Activated CD4-positive, alpha-beta memory T cell treated with anti-CD3 and anti-CD28 coated beads for 36 hours (primary cell): ENCODE measurements around the gene WFS1. TPM values are rescaled to one million over a fixed set of nuclear protein-coding genes. Genes with fewer than 3 reads are reported as not detected.

ENCODE experiments used
- CTCF ChIA-PET: fragments of 350-600 bp; sonication (Branson Sonifier 250); formaldehyde crosslinking; loops from one replicate; lab custom pipeline; 2021; ENCODE audit warnings: antibody characterized with exemption, inconsistent platforms; lab: Charles Lee
- POLR2A ChIA-PET: fragments of 350-600 bp; sonication (Branson Sonifier 250); formaldehyde crosslinking; loops from one replicate; lab custom pipeline; 2021; ENCODE audit warnings: antibody characterized with exemption; lab: Charles Lee
- DNase-seq: peaks from one replicate; pipeline ENCODE4 v3.0.0-alpha.2; 2020
- H3K27ac Mint-ChIP-seq: one replicate; pipeline ENCODE4 v1.8.0; 2021; ENCODE audit warnings: mixed read lengths
- H3K27me3 Mint-ChIP-seq: one replicate; pipeline ENCODE4 v1.8.0; 2021; ENCODE audit warnings: mixed read lengths
- H3K36me3 Mint-ChIP-seq: one replicate; pipeline ENCODE4 v1.8.0; 2021; ENCODE audit warnings: mixed read lengths
- H3K4me1 Mint-ChIP-seq: one replicate; pipeline ENCODE4 v1.8.0; 2021; ENCODE audit warnings: low read depth, mixed read lengths
- H3K4me3 Mint-ChIP-seq: one replicate; pipeline ENCODE4 v1.8.0; 2021; ENCODE audit warnings: mild to moderate bottlenecking, mixed read lengths
- H3K9me3 Mint-ChIP-seq: one replicate; pipeline ENCODE4 v1.8.0; 2021; ENCODE audit warnings: mixed read lengths
- intact Hi-C: fragments of 100-400 bp; cut with micrococcal nuclease; formaldehyde crosslinking; loops from one replicate; pipeline ENCODE4 v1.15.1; 2023
- total RNA-seq, 2 experiments: library from RNA; stranded (reverse); gene quantifications; one replicate each; pipeline ENCODE4 v1.2.3, GENCODE V29; 2021

WFS1 gene
- total RNA-seq, 2 experiments from 2014 or later, result 4.6 to 5.3 TPM

DNA sequence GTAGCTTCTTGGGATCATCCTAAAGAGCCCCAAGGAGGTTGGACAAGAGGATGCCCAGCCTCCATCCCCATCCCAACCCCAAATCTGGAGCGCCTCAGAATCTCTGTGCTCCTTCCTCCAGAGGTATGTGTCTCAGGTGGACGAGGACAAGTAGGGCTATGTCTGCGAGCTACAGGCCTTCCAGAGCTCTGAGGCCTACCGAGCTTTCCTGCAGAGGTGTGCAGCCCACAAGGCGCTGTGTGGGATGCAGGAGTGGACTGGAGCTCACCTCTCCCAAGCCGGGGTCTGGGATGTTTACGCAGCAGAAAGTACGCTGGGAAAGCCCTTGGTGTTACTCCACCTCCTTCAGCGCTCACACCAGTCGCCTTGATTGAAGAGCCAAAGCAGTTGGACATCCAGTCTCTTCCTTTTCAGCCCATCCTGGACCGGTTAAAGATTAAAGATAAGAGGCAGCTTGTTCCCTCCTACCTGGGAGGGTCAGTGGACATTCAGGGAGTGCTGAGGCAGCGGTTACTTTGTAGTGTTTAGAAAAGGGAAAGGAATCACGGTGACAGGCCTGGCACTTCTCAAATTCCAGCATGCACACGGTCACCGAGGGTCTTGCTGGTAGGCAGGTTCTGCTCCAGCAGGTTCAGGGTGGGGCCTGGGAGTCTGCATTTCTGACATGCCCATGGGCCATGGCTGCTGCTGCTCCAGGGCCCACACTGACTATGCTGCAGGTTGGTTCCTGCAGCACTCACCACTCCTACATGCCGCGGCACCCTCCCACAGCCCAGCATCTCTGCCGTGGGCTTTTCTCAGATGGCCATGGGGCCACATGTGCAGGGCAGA, 39.8 kb upstream of the WFS1 start:
- ChIA-PET CTCF (interaction anchor here (0.8 kb wide), 1 partner anchor 21 kb away, joined by 3 read pairs; no protein-coding TSS in a partner anchor), POLR2A (no interaction called here)
- no peaks in the 10 kb centered on the region for H3K4me1 Mint-ChIP-seq
- H3K27me3 Mint-ChIP-seq, result peaks cover 7% of the 10 kb centered on the region
- H3K4me3 Mint-ChIP-seq, result no peak overlapping the region
- H3K27ac Mint-ChIP-seq, result no peak overlapping the region
- no peaks in the 10 kb centered on the region for H3K9me3 Mint-ChIP-seq
- intact Hi-C loops, result no loop called here
- no peak for DNase-seq
- no peaks in the 10 kb centered on the region for H3K36me3 Mint-ChIP-seq

DNA sequence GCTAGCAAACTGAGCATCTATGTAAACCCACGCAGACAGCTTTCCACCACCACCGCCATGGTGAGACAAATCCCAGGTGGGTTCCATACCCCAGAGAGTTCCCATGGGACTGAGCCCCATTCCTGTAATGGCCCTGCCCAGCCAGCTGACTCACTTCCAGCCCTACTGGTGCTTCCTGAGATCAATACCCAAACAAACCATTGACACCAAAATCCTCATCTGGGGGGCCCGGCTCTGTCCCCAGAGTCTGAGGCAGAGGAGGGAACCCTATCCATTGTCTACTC, 39.2 kb upstream of the WFS1 start:
- no peaks in the 10 kb centered on the region for H3K4me1 Mint-ChIP-seq
- CTCF ChIA-PET, result interaction anchor here (0.8 kb wide), 1 partner anchor 20 kb away, joined by 3 read pairs; no protein-coding TSS in a partner anchor
- H3K9me3 Mint-ChIP-seq, result no peaks in the 10 kb centered on the region
- no peak for DNase-seq
- no peak overlapping the region for H3K27ac Mint-ChIP-seq
- H3K27me3 Mint-ChIP-seq, result peaks cover 5% of the 10 kb centered on the region
- POLR2A ChIA-PET, result no interaction called here
- no peaks in the 10 kb centered on the region for H3K36me3 Mint-ChIP-seq
- intact Hi-C loops, result no loop called here
- H3K4me3 Mint-ChIP-seq, result no peak overlapping the region

DNA sequence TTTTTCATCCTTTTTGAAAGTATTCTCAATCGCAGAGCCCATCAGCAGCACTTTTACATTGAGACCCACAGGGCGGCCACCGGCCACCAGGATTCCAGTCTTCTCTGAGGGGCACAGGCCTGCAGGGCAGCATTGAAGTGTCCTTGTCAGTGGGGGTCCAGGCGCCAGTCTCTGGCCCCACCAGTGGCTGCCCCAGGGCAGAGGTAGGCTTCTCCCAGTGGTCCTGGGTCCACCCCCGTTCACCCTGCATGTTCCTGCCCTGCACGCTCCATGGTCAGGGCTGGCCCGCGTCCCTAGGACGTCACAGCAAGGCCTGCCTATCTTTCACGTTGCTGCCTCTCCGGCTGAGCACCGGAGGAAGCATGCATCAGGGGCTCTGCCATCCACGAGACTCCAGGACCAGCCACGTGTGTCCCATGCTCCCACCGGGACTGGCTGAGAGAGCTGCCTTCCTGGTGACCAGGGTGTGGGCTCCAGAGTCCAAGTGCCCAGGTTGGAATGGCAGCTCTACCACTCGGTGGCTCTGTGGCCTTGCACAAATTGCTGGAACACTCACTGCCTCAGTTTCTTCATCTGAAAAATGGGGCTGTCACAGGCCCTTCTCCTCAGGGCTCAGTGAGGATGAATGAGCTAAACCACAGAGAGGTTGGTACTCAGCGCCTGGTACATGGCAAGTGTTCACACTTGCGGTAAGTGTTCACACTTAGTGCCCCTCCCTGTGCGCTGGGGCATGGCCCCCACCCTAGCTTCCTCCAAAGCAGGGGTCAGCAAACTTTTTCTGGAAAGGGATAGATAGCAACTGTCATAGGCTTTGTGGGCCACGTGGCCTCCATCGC, 38.6 kb upstream of the WFS1 start:
- Mint-ChIP-seq H3K4me3 (no peak overlapping the region), H3K9me3 (no peaks in the 10 kb centered on the region), H3K27ac (no peak overlapping the region), H3K27me3 (peaks cover 2% of the 10 kb centered on the region), H3K36me3 (no peaks in the 10 kb centered on the region), H3K4me1 (no peaks in the 10 kb centered on the region)
- no peak for DNase-seq
- ChIA-PET POLR2A (no interaction called here), CTCF (interaction anchor here (0.9 to 1.0 kb wide), 2 partner anchors 96 to 101 kb away, joined by 3 to 4 read pairs; no protein-coding TSS in a partner anchor)
- intact Hi-C loops, result no loop called here

DNA sequence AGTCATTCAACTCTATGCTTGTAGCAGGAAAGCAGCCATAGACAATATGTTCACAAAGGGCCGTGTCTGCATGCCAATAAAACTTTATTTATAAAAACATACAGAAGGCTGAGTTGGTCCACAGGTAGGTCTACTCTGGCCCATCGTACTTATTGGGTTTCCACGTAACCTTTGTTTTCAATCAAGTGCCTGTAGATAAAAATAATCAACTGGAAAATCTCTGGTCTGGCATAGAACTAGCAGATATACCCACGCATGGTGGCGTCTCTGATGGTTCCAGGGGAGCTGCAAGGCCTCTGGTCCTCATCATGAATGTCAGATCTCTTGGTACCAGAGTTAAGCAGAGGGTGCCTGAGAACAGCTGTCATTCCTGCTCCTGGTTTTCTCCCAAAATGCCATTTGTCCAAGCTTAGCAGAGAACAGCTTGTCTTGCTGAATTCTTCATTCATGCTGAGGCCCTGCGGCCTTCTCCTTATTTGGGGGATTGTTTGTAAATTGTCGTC, 37.9 kb upstream of the WFS1 start:
- Mint-ChIP-seq H3K36me3 (no peaks in the 10 kb centered on the region), H3K9me3 (no peaks in the 10 kb centered on the region), H3K27me3 (no peaks in the 10 kb centered on the region), H3K4me3 (no peak overlapping the region), H3K4me1 (no peaks in the 10 kb centered on the region), H3K27ac (no peak overlapping the region)
- CTCF ChIA-PET, result interaction anchor here (0.9 to 1.0 kb wide), 2 partner anchors 97 to 100 kb away, joined by 3 to 4 read pairs; no protein-coding TSS in a partner anchor
- intact Hi-C loops, result no loop called here
- POLR2A ChIA-PET, result no interaction called here
- no peak for DNase-seq

DNA sequence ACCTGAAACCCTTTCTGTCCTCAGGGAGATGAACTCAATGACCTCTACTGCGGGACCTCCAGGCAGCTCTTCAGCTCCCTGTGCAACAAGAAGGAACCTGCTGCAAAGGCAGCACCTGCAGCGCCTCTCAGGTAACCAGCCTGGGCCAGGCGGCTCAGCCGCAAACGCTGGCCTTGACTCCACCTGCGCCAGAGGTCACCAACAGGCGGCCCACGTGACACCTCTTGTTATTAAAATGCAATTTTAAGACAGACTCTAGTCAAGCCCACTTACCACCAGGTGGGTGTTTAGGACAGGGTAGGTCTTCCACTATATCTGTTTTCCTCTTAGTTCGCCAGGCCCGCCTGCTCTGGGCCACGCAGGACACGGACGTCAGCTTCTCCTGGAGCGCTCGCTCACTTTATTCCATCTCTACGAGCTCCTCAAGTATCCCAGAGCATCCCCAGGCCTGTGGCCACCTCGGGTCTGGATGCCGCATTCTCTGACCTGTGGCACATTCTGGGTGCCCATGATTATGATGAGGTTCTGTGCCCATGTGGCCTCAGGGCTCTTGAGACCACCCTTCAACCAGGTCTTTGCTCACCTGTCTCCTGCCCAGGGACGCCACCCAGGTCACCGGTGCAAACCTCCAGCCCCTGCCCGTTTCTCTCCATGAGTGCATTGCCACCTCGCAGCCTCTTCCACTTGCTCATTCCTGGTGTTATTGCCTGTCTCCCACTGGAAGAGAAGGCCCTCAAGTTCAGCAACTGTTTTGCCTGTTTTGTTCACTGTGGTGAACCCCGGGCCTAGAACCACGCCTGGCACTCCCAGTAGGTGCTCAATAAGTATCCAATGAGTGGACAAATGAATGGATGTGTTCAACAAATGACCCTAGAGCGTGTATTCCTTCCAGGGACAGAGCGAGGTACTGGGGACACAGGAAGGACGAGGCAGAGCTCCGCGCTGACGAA, 36.5 kb upstream of the WFS1 start:
- no peak for DNase-seq
- H3K4me3 Mint-ChIP-seq, result no peak overlapping the region
- no peak overlapping the region for H3K27ac Mint-ChIP-seq
- H3K4me1 Mint-ChIP-seq, result no peaks in the 10 kb centered on the region
- no peaks in the 10 kb centered on the region for H3K9me3 Mint-ChIP-seq
- ChIA-PET POLR2A (no interaction called here), CTCF (no interaction called here)
- no peaks in the 10 kb centered on the region for H3K27me3 Mint-ChIP-seq
- intact Hi-C loops, result no loop called here
- no peaks in the 10 kb centered on the region for H3K36me3 Mint-ChIP-seq

DNA sequence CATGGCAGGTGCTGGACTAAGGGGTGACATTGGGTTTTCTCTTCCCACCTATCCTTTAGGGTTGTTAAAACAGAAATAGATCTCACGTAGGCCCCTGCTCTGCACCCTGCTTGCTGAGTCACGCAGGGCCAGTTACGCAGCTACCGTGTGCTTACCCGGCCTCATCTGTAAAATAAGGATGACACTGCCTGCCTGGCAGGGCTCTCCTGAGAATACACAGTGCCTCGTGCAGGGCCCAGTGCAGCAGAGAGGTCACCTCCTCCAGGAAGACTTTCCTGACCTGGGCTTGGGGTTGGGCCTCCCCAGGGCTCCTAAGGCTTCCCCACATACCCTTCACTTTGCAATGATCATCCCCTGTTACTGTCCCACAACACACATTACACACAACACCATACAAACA, 35.7 kb upstream of the WFS1 start:
- Mint-ChIP-seq H3K27me3 (no peaks in the 10 kb centered on the region), H3K36me3 (no peaks in the 10 kb centered on the region), H3K9me3 (no peaks in the 10 kb centered on the region), H3K4me1 (no peaks in the 10 kb centered on the region), H3K27ac (no peak overlapping the region), H3K4me3 (no peak overlapping the region)
- no peak for DNase-seq
- ChIA-PET POLR2A (no interaction called here), CTCF (no interaction called here)
- intact Hi-C loops, result no loop called here

DNA sequence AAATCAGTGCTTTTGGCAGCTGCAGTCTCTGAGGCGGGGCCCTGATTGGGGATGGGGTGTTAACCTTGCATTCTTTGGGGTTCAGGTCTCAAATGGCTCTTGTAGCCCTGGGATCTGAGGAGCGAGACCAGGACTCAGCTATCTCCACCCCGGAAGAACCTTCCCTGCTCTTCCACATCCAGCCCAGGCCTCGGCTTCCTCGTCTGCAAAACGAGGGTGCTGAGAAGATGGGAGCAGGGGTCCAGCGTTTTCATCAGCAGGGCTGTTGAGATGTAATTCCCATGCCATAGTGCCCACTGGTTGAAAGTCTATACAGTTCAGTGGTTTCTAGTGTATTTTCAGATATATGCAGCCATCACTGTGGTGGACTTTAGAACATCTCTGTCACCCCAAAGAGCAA, 34.6 kb upstream of the WFS1 start:
- no peak for DNase-seq
- no peak overlapping the region for H3K27ac Mint-ChIP-seq
- H3K36me3 Mint-ChIP-seq, result no peaks in the 10 kb centered on the region
- no peaks in the 10 kb centered on the region for H3K9me3 Mint-ChIP-seq
- H3K4me1 Mint-ChIP-seq, result no peaks in the 10 kb centered on the region
- H3K27me3 Mint-ChIP-seq, result no peaks in the 10 kb centered on the region
- CTCF ChIA-PET, result no interaction called here
- POLR2A ChIA-PET, result no interaction called here
- intact Hi-C loops, result no loop called here
- H3K4me3 Mint-ChIP-seq, result no peak overlapping the region

GRCh38 chr4:6235901-6236640, 33.6 kb upstream of the WFS1 start:
- CTCF ChIA-PET, result no interaction called here
- intact Hi-C loops, result no loop called here
- POLR2A ChIA-PET, result no interaction called here
- Mint-ChIP-seq H3K4me1 (no peaks in the 10 kb centered on the region), H3K27ac (no peak overlapping the region), H3K9me3 (no peaks in the 10 kb centered on the region), H3K36me3 (no peaks in the 10 kb centered on the region), H3K27me3 (no peaks in the 10 kb centered on the region), H3K4me3 (no peak overlapping the region)
- no peak for DNase-seq

- ChIA-PET CTCF (no interaction called here), POLR2A (no interaction called here)
- Mint-ChIP-seq H3K27ac (no peak overlapping the region), H3K4me3 (no peak overlapping the region), H3K36me3 (no peaks in the 10 kb centered on the region), H3K4me1 (no peaks in the 10 kb centered on the region), H3K27me3 (peaks cover 2% of the 10 kb centered on the region), H3K9me3 (no peaks in the 10 kb centered on the region)
- intact Hi-C loops, result no loop called here
- no peak for DNase-seq
Measured at GRCh38 chr4:6236816-6237390, 32.7 kb upstream of the WFS1 start.

DNA sequence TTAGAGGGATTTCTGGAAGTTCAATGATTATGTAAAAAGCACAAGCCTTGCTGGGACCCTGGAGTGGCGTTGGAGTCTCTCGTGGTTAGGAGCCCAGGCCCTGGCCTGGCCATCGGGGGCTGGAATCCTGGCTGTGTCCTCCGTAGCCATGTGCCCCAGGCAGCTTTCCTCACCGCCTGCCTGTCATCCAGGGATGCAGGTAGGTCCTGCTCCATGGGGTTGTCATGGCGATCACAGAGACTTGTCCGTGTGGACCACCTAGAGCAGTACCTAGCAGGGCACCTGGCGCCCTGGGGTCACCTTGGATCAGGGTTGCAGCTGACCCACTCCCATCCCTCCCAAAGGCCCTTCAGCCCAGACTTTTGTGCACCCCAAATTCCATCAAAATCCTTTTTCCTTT, 30.2 kb upstream of the WFS1 start:
- H3K4me1 Mint-ChIP-seq, result no peaks in the 10 kb centered on the region
- DNase-seq, result no peak
- H3K36me3 Mint-ChIP-seq, result no peaks in the 10 kb centered on the region
- peaks cover 26% of the 10 kb centered on the region for H3K27me3 Mint-ChIP-seq
- H3K4me3 Mint-ChIP-seq, result no peak overlapping the region
- H3K9me3 Mint-ChIP-seq, result peaks cover 9% of the 10 kb centered on the region
- intact Hi-C loops, result no loop called here
- CTCF ChIA-PET, result interaction anchor here (4.1 kb wide), 1 partner anchor 11 kb away, joined by 27 read pairs; no protein-coding TSS in a partner anchor
- POLR2A ChIA-PET, result no interaction called here
- H3K27ac Mint-ChIP-seq, result no peak overlapping the region

DNA sequence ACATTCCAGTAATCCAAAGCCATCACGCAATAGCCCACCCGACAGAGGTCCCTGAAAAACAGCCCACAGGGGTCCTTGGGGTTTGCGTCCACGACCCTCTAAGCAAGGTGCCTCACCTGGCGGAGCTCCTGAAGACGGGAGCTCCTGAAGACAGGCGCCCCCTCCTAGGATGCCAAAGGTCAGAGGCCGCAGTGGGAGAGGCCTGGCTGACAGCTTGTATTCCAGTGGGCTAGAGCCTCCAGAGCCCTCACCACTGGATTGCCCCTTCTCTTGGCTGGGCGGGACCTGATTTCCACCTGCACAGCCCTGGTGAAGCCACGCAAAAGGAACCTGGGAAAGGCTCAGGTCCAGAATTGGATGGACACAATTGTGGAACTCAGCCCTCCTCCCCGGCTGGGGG, 29.7 kb upstream of the WFS1 start:
- peaks cover 3% of the 10 kb centered on the region for H3K36me3 Mint-ChIP-seq
- H3K27ac Mint-ChIP-seq, result no peak overlapping the region
- no peak for DNase-seq
- H3K9me3 Mint-ChIP-seq, result peaks cover 14% of the 10 kb centered on the region
- intact Hi-C loops, result no loop called here
- H3K4me3 Mint-ChIP-seq, result no peak overlapping the region
- H3K27me3 Mint-ChIP-seq, result peaks cover 31% of the 10 kb centered on the region
- POLR2A ChIA-PET, result no interaction called here
- CTCF ChIA-PET, result interaction anchor here (4.1 kb wide), 1 partner anchor 10 kb away, joined by 27 read pairs; no protein-coding TSS in a partner anchor
- no peaks in the 10 kb centered on the region for H3K4me1 Mint-ChIP-seq
